ENCODE measurements around the gene GUCY1B1.
"Not testable (repeated sequence)": the region's sequence is repeated elsewhere in the genome, so short reads cannot be mapped to it uniquely, and the experiment has no call there.

Gene GUCY1B1

DNA sequence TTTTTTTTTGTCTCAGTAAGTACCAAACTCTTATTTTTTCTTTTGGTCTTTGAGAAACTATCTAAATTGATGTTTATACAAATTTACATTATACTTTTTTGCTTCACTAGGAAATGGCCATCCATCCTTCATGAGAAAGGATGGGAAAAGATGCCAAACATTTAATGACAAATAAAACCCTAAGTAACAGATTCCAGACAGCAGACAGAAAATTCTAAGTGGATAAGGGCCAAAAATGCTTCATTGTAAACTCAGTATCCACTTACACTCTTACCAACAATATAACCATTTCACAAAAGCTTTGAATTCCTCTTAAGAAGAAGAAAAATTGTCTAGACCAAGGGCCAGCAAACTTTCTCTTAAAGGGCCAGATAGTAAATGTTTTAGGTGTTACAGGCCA is 3.5 kb downstream of the GUCY1B1 start:
- DNase-seq (ENCODE audit: low spot score): no peak

DNA sequence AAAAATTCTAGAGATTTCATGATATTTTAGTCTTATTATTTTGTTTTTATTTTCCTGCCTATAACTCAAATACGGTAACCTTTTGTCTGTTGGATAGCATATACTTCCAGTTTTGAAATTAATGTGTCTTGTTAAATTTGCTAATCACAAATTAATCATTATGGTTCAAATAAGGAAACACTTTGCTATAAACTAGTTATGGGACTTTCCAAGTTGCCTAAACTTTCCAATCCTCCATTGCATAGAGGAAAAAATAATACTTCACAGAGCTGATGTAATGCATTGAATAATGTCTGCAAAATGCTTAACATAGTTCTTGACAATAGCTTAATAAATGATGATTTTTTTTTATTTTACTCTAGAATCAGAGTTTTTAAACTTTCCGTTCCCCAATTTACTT is 4.7 kb downstream of the GUCY1B1 start:
- no peak for DNase-seq (ENCODE audit: low spot score)

DNA sequence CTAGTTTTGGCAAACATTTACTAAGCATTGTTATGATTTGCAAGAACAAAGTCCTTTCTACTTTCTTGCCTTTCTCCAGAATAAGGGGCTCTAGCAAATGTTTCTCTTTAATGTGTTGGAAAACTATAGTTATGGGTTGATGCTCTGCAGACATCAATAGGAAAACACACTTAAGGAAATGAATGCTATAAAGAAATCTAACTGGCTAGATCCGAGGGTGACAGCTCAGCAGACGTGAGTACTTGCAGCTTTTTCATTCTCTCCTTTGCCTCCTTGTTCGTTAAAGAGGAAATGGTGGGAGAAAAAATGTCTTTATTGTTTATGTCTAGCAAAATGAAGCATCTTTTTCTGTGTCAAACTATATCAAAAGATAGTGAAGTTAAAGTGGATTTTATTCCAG is 6.3 kb downstream of the GUCY1B1 start:
- no peak for DNase-seq (ENCODE audit: low spot score)

DNA sequence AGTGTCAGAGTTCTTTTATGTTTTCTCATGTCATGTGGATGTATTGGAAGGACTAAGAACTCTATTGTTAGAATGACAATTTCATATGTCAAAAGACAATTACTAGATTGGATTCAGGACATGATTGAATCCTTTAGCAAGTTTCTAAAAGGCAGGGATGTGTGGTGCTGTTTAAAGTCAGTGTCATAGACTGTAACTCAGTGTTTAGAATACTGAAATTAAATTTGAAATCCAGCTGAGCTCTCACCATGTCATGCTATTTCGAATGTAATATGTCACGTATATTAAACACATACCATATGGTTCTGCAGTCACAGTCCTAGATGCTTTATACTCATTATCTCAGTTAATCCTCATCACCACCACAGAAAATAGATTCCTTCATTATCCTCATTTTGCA is 7.8 kb downstream of the GUCY1B1 start:
- no peak for DNase-seq (ENCODE audit: low spot score)

DNA sequence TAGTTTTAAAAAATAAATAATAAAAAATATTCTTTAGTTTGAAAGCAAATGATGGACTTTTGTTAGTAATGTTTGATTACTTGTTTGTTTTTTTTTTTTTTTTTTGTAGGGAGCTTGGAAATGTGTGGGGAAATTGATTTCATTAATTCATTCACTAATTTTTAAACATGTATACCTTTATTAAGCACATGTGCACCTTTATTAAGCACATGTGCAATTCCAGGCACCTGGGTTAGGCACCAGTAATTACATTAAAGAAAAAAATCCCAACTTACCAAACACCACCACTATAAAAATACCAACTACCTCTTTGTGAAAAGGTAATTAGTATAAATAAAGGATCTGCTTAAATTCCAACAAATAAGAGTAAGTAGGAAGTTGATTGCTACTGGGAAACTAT is 9.5 kb downstream of the GUCY1B1 start:
- DNase-seq (ENCODE audit: low spot score): no peak

DNA sequence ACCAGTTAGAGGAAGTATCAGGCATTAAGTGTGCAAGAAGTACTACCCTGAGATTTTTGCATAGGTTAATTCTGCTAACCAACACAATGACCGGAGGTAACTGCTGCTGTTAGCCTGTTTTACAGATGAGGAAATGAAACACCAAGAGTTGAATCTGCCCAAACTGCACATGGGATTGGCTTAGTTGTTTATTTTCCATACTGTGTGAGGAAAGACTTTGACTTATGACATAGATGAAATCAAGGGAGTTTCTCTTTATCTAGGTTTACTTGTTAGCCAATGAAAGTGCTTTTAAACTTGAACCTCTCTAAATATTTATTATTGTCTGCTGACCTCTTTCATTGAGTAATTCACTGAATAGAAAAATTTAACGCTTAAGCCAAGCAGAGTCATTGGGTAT is 10.3 kb downstream of the GUCY1B1 start:
- DNase-seq (ENCODE audit: low spot score): no peak

DNA sequence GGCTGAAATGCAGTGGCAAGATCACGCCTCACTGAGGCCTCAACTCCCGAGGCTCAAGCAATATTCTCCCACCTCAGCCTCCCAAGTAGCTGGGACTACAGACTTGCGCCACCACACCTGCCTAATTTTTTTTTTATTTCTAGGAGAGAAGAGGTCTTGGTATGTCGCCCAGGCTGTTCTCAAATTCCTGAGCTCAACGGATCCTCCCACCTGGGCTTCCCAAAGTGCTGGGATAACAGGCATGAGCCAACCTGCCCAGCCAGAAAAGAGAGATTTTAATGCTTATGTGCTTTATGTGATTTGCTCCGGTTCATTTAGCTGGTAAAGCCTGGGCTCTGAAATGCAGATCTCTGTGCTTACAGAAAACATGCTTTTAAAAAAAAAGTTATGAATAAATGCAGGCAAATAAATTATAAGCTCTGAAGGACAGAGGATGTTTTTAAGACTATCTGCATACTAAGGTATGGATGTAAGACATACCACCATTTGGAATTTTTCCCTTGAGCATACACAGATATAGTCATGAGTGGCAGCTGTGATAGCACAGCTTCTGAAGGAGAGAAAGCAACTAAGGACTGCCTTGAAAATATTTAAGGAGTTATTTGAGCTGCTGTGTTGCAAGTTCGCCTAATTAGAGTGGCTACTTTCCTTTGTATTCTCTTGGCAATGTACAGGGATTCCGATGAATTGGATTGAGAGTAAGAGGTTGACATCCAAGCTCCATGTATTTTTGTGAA is 13.8 kb downstream of the GUCY1B1 start:
- DNase-seq (ENCODE audit: low spot score): no peak

DNA sequence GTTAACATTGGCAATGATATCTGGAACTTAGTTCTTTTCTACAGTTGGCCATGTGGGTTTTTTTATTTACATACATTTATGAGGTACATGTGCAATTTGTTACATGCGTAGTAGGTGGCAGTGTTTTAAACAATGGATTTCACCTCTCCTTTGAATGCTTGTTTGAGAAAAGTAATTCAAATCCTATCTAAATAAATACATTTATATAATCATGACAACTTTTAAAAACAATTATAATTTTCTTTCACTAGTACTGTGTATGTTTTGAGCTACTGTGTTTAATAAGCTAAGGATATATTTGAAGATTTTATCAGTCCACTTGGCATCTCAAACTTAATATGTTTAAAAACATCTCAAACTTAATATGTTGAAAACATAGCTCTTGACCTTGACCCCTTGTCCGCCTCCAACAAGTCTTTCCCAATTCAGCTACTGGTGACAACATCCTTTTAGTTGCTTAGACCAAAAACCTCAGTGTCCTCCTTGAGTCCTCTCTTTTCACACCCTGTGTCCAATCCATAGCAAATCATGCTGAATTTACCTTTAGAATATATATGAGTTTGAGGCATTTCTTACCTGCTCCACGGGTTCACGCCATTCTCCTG is 14.5 kb downstream of the GUCY1B1 start:
- no peak for DNase-seq (ENCODE audit: low spot score)

DNA sequence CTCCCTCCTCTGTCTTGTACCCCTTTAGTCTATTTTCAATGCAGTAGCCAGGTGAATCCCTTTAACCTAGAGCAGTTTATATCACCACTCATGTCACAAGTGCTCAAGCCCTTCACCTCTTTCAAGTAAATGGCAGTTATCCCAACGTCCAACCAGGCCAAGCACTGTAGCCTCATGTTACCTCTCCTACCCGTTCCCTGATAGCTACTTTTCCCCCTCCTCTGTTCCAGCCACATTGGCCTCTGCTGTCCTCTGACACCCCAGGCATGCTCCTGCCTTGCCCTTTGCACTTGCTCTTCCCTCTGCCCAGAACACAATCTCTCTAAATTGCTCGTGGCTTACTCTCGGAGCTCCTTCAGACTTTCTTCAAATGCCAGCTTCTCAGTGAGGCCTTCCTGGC is 15.2 kb downstream of the GUCY1B1 start:
- DNase-seq (ENCODE audit: low spot score): no peak

DNA sequence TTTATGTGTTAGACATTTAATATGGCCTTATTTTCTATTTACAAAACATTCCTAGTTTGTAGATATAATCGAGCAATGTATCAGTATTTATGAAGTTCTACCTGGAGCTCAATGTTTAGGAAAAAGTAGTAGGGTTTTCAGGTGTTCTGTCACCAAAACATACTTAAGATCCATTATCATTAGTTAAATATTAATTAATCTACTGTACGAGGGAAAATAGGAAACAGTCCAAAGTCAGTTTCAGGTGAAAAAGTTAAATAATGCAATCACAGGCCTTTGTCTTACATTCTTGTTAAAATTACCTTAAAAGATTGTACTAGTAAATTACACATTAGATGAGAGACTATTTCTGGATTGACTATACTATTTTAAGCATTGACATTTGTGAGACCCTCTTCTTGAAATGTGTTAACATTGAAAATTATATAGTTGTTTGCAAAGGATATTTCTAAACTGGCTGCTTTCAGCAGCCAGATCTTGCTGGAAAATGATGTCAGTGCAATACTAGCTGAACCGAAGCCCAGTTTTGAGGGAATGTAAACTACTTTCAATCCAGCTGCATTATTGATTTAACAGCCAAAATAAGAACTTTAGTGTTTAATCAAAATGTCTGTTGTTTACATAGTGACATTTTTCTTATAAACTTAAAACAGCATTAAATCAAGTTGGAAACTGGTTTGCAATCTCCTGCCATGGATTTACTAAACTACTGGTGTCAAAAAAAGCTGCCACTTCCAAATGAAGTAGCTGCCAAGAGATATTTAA is 19.3 kb downstream of the GUCY1B1 start:
- no peak for DNase-seq (ENCODE audit: low spot score)

DNA sequence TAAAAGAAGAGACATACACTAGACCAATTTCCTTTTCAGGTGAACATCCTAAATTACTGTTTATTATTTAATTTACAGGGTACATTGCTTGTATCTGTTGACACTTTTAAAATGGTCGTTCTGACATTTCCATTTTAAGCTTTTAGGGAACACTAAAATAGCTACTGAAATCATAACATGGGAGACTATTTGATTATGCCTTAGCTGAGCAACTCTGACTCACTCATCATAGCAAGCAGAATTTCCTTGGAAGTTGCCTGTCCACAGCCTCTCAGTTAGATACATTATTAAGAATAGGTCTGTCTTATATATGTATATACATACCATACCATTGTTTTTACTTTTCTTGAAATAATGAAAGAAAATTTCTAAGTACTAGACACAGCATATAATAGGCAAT is 22.0 kb downstream of the GUCY1B1 start:
- no peak for DNase-seq (ENCODE audit: low spot score)

DNA sequence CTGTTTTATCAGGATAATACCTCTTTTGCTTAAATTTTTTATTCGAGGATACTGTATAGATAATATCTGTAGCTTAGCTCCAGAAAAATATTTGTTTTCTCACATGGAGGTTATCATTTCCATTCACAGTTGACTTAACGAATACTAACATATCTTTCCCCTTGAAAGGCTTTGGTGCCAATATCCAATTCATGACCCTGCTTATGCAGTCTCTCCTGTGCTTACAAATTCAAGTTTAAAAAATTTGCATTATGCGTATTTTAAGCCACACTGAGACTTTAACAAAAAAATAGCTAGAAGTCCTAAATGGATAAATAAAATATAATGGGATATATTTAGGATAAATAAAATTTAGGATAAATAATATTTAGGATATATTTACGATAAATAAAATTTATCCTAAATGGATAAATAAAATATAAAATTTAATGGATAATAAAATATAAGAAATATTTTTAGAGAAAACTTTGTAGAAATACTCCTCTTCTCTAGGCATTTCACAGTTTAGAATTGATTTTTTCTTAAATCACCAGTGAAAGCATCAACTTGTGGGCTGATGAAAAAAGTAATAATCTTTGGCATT is 22.5 kb downstream of the GUCY1B1 start:
- no peak for DNase-seq (ENCODE audit: low spot score)

DNA sequence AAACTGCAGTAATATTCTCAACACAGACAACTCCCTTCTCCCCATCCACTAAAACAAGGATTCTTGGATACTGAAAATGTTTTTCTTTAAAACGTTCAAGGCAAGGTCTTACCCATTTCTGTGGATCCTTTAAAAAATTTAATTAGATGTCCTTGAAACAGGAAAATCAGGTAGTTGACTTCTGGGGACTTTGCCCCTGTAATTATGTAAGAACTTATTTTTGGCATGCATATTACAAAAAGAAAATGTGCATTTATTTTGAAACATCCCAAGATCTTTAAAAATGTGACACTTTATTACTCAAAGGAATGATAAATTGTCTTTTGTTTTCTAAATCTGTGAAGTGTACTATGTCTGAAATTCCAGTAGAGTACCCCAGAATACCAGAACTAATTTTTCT is 25.8 kb downstream of the GUCY1B1 start:
- DNase-seq (ENCODE audit: low spot score): no peak

DNA sequence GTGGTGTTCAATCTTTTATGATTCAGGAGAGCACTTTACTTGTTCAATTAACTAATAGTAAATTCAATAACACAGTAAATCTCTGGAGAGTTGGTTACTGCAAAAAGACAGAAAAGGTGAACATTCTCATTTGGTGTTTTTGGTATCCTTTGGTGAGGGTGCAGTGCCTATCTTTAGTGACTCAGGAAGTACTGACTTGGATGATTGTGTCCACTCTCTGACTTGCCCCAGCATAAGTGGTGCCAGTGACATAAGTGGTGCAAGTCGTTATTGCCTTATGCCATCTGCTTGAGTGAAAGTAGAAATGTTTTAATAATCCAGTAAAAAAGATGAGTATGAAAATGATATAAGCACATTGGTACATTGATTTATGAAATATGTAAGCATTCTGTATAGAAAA is 27.0 kb downstream of the GUCY1B1 start:
- DNase-seq (ENCODE audit: low spot score): no peak

DNA sequence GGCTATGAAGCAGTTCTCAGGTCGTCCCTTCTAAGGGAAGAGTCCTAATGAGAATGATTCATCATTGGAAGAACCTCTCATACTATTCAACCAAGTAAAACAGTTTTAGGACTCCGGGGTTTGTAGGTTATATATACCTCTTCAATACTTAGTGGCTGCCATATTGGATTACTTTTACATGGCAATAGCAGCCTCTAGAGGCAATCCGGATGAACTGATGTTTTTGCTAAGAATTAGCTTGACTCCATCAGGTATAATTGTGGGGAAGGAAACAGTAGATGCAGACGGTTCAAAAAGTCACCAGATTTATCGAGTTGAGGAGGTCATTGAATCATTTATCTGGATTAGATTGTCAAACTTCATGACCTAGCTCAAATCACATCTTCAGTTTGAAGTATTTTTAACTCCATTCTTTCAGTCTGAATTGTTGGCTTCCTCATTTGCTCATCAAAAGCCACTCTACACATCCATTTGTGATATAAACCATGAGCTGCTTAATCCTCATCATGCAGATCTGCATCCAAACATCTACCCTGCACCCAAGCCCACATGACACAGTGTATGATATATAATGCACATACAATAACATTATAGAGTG is 28.4 kb downstream of the GUCY1B1 start:
- peak; percentile 43 for DNase-seq (ENCODE audit: low spot score)

DNA sequence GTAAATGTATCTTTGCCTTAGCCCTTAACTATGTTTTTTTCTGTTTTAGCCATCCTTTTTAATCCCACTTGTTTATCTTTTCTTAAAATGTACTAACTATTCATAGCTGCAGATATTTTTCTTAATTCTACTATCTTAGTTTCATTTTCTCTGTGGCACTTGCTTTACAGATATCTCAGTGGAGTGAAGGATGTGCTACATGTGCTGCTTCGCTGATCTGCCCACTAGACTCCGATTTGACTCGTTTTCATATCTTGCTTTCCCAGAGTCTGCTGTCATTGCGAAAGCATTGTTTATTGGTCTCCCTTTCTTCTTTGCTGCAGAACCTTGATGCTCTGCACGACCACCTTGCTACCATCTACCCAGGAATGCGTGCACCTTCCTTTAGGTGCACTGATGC is 30.6 kb downstream of the GUCY1B1 start:
- DNase-seq (ENCODE audit: low spot score): no peak

DNA sequence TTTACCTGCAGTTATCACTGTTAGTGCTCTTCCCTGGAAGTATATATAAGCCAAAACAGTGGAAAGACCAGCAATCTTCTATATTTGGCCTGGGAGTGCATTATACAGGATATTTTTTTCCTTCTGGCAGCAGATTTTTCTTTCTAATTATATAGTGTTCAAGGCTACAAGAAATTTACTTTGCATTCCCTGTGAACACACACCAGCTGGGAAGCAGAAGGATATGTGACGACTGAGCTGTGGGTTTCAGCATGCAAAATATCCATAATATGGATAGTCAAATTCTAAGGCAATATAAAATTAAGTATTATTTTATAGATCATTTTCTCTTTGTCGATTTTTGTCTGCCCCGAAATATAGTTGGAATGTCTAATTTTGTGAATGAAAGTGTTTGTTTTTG is 31.2 kb downstream of the GUCY1B1 start:
- no peak for DNase-seq (ENCODE audit: low spot score)

DNA sequence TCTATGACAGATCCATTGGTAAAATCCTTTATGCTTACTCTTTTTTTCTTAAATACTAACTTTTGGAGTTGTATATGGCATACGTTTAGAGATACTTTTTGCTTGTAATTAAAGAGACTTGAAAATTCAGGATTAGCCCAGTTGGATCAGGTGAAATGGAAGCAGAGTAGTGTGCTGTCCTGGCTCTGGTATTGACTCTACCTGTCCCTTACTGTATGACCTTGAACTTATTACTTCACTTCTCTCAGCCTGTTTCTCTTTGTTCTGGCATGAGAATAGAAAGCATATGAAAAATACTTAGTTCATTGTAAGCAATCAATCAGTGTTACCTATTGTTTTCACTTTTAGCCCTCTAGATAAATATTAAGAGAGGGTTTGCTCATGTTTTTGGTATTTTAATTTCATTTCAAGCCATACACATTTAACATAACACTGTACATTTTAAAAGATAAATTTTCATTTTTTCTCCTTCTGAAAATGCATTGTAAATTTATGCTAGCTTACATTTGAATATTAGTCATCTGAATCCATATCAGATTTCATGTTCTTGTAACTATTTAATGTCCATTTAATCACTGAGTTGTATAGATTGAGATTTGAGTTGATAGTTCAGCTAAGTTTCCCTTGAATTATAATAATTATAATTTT is 35.9 kb downstream of the GUCY1B1 start:
- no peak for DNase-seq (ENCODE audit: low spot score)

DNA sequence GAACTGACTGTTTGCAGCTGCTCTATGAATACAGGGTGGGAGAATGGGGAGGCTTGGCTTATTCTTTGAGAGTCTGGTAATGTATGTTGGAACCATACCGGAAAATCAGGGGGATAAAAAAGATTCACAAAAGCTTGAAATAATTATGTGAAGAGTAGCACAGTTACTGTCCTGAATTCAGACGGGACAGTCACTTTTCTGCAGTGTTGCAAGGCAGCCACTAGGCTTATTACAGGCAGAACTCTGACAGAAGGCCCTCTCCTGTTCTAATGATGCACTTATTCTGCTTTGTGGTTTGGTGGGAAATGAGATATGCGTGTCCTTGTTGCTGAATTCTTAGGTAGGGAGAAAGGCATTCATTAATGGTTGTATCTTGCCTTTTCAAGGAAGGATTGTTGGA is 37.2 kb downstream of the GUCY1B1 start:
- DNase-seq (ENCODE audit: low spot score): no peak

DNA sequence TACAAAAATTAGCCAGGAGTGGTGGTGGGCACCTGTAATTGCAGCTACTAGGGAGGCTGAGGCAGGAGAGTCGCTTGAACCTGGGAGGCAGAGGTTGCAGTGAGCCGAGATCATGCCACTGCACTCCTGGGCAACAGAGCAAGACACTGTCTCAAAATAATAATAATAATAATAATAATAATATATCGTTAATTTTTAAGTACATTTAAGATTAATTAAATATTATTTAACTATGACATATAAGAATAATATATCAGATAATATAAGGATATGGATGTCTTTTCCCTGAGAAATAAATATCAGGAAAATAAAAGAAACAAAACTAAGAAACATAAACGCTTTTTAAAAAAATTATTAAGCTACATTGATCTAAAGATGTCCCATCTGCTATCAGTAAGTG is 38.8 kb downstream of the GUCY1B1 start:
- DNase-seq (ENCODE audit: low spot score): not testable (repeated sequence)

DNA sequence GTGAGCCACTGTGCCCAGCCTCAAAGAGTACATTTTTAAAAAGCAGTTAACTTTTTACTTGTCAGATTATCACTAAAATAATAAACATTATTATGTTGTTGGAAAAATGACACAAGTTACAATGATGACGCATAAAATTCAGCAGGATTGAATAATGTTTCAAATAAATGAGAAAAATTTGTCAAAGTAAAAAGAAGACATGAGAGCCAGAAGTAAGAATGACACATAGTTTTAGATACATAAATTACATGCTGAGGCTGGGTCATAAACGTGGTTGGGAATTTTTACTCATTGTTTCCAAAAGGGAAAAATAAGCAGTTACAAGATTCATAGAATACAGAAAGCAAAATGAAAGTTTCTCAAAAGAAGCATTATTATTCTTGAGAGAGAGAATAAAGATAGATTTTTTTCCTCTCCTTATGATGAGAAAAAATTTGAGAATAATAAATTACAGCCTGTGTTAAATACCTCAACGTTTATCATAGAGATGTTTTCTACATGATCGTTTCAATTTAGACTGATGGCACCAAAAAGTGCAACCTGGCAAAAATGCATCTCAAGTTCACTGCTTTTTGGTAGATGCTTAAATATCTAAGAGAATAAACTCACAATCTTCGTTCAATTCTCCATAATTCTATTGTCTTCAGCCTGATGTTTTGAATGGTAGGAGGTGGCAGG is 40.4 kb downstream of the GUCY1B1 start:
- no peak for DNase-seq (ENCODE audit: low spot score)

DNA sequence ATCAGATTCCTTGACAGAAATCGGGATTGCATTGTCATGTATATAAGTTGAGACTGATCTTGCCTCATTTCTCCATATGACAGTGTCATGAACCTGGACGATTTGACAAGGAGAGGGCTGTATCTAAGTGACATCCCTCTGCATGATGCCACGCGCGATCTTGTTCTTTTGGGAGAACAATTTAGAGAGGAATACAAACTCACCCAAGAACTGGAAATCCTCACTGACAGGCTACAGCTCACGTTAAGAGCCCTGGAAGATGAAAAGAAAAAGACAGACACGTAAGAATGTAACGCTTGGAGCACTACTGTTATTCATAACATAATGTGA is 40.9 kb downstream of the GUCY1B1 start:
- no peak for DNase-seq (ENCODE audit: low spot score)

All from activated CD4-positive, alpha-beta T cell treated with anti-CD3 and anti-CD28 coated beads, Interleukin-2, Interleukin-4, amounts not matched to agents 100 ng/mL and 50 ng/mL, durations not matched to agents 16 hours and 8 hours (primary cell).